IPS-18a (cell line): ENCODE measurements around the gene PRR7.

ENCODE experiments used
- H3K27ac ChIP-seq: one replicate; pipeline ENCODE4 v1.5.1; 2013; ENCODE audit warnings: low read length
- H3K27me3 ChIP-seq: one replicate; pipeline ENCODE4 v1.6.1; 2013; ENCODE audit warnings: mild to moderate bottlenecking, low read length; ENCODE audit not compliant: control insufficient read depth, insufficient read depth
- H3K36me3 ChIP-seq: one replicate; pipeline ENCODE4 v1.6.1; 2013; ENCODE audit warnings: low read depth, low read length; ENCODE audit not compliant: control insufficient read depth
- H3K4me1 ChIP-seq: one replicate; pipeline ENCODE4 v1.6.1; 2013; ENCODE audit warnings: low read depth, low read length; ENCODE audit not compliant: control insufficient read depth
- H3K4me3 ChIP-seq: one replicate; pipeline ENCODE4 v1.5.1; 2013; ENCODE audit warnings: low read length
- H3K9ac ChIP-seq: one replicate; pipeline ENCODE4 v1.6.1; 2013; ENCODE audit warnings: mild to moderate bottlenecking, low read length, moderate library complexity
- H3K9me3 ChIP-seq: one replicate; pipeline ENCODE4 v1.6.1; 2013; ENCODE audit warnings: low read depth, low read length; ENCODE audit not compliant: control insufficient read depth

Gene PRR7

DNA sequence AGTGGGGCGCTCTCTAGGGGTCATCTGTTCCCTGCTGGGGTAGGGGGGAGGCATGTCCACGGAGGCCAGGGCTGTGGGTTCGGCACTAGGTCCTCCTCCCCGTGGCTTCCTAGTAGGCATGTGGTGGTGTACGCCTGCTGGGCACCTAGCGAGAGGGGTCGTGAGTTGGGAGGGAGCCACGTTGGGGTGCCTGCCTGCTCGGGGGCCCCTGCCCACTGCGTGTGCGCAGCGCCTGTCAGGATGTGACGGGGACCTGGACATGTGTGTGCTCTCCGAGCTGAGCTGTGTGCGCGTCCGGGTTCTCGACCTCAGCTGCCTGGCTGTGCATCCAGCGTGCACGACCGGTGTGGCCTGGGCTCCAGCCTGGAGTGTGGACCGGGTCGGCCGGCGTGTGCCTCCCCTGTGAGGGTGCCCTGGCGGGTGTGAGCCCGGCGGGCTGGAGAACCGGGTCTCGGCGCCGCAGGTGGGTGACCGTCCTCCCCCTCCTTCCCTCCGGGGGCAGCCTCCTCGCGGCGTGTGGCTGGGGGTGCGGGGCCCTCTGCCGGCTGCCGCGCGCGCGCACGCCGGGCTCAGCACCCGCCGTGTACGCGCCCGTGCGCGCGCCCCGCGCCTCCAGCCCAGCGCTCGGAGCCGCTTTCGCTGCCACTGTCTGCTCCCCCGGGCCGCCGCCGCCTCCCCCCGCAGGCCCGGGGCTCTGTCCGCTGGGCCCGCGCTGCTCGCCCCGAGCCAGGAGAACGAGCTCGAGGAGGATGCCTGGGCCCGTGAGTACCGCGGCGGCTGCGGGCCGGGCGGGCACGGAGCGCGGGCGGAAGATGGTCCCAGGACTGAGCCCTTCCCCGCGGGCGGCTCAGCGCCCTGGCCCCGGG lies at the start of gene PRR7:
TSS of gene PRR7 (plus strand) at position 615 of the 866 bp plus-strand sequence. CDS start 8,254 bp downstream, outside the sequence.
- Histone ChIP-seq H3K27ac (no peak within 1 kb of the TSS), H3K4me1 (peaks cover 14% of the 10 kb centered on the region), H3K36me3 (no peaks in the 10 kb centered on the region), H3K27me3 (peaks cover 26% of the 10 kb centered on the region), H3K4me3 (peak within 1 kb of the TSS; percentile 62), H3K9me3 (no peaks in the 10 kb centered on the region), H3K9ac (peak within 1 kb of the TSS; percentile 69)

DNA sequence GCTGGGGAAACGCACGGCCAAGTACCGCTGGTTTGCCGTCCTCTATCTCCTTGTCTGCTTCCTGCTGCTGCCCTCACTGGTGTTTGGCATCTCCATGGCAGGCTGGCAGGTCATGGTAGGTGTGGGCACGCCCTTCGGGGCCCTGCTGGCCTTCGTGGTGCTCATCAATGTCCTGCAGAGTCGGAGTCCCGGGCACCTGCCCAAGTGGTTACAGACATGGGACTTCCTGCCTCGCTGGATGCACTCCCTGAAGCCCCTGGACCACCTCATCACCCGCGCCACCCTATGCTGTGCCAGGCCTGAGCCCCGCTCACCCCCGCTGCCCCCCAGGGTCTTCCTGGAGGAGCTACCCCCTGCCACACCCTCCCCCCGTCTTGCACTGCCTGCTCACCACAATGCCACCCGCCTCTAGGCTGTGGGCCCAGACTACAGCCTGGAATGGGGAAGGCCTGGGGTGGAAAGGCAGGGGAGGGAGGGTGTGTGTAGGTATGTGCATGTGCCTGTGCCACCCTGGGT lies 48.7 kb upstream of the PRR7 start:
- no peaks in the 10 kb centered on the region for H3K36me3 ChIP-seq
- no peak overlapping the region for H3K4me3 ChIP-seq
- H3K9ac ChIP-seq: no peak overlapping the region
- no peaks in the 10 kb centered on the region for H3K9me3 ChIP-seq
- H3K27me3 ChIP-seq: peaks cover 24% of the 10 kb centered on the region
- H3K27ac ChIP-seq: no peak overlapping the region
- peaks cover 8% of the 10 kb centered on the region for H3K4me1 ChIP-seq

DNA sequence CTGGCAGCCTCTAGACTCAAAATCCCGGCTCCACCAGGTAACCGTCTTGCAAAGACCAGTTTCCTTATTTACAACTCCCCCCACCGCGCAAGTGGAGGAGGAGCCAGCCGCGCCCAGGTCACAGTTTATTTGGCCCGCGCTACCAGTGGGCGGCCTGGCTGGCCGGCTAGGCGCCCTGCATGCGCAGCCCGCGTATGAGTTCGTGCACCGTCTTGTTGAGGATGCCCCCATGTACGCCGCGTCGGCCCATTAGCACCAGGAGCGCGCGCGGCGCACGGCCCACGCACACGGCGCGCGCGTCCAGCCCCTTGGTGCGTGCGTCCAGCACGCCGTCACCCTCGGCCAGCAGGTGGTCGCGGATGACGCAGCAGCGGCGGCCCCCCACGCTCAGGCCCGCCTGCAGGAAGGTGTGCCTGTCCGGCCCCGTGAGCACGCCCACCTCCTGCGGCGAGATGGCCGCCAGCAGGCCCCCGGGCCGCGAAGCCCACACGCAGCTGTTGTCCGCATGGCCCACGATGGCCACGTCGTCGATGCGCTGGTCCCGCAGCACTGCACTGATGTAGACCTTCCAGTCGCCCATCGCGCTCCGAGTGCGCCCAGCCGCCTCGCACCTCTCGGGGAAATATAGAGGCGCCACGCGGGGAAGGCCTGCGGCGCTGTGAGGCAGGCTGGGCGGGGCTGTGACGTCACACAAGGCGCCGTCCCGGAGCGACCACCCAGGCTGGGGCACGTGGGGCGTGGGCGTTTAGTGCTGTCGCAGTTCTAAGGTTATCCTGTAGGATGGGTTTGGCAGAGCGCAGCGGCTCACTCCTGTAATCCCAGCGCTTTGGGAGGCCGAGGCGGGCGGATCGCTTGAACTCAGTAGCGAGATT lies 46.4 kb upstream of the PRR7 start, which contains the start of gene PFN3:
TSS of gene PFN3 (minus strand) at position 665 of the 872 bp plus-strand sequence. CDS start at position 580, 85 bp downstream.
- Histone ChIP-seq H3K27ac (no peak within 1 kb of the TSS), H3K9ac (no peak within 1 kb of the TSS), H3K36me3 (no peaks in the 10 kb centered on the region), H3K27me3 (peaks cover 47% of the 10 kb centered on the region), H3K9me3 (no peaks in the 10 kb centered on the region), H3K4me1 (peaks cover 10% of the 10 kb centered on the region), H3K4me3 (no peak within 1 kb of the TSS)

- Histone ChIP-seq H3K27me3 (peaks cover 69% of the 10 kb centered on the region), H3K4me1 (peaks cover 10% of the 10 kb centered on the region), H3K4me3 (peak overlapping the region; percentile 51), H3K9ac (no peak overlapping the region), H3K9me3 (no peaks in the 10 kb centered on the region), H3K36me3 (no peaks in the 10 kb centered on the region), H3K27ac (no peak overlapping the region)
Observed at GRCh38 chr5:177402271-177403043, 44.2 kb upstream of the PRR7 start.

GRCh38 chr5:177403102-177403791 lies 43.4 kb upstream of the PRR7 start:
- no peak overlapping the region for H3K9ac ChIP-seq
- H3K9me3 ChIP-seq: no peaks in the 10 kb centered on the region
- H3K4me1 ChIP-seq: peaks cover 10% of the 10 kb centered on the region
- H3K27ac ChIP-seq: no peak overlapping the region
- peaks cover 73% of the 10 kb centered on the region for H3K27me3 ChIP-seq
- H3K36me3 ChIP-seq: no peaks in the 10 kb centered on the region
- peak overlapping the region; percentile 51 for H3K4me3 ChIP-seq

GRCh38 chr5:177403792-177404640 lies 42.6 kb upstream of the PRR7 start:
- Histone ChIP-seq H3K4me1 (peaks cover 10% of the 10 kb centered on the region), H3K27ac (no peak overlapping the region), H3K9ac (no peak overlapping the region), H3K4me3 (peak overlapping the region; percentile 51), H3K36me3 (no peaks in the 10 kb centered on the region), H3K27me3 (peaks cover 80% of the 10 kb centered on the region), H3K9me3 (no peaks in the 10 kb centered on the region)

DNA sequence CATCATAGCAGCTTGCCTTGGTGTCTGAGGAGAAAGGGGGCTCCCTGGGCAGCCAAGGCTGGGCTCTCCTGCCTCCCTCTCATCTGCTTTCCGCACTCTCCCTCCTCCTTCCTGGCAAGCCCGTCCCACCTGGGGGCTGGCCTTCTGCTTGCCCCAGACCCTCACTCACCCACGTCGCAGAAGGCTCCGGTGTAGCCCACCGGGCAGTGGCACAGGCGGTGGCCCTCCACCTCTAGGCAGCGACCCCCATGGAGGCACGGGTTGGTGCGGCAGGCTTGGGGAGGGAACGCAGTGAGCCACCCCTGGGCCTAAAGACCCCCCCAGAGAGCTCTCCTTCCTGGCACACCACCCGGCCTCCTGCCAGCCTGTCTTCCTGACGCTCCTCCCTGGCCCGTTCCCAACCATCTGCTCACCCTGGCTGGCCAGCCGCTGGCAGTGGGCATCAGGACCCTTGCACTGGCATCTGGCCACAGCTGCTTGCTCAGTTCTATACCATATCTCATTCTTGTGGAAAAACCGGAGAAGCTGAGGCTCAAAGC lies 41.9 kb upstream of the PRR7 start:
- peaks cover 84% of the 10 kb centered on the region for H3K27me3 ChIP-seq

GRCh38 chr5:177405312-177405711 lies 41.3 kb upstream of the PRR7 start:
- Histone ChIP-seq H3K9ac (no peak overlapping the region), H3K27ac (no peak overlapping the region), H3K4me1 (peaks cover 10% of the 10 kb centered on the region), H3K4me3 (no peak overlapping the region), H3K36me3 (no peaks in the 10 kb centered on the region), H3K9me3 (no peaks in the 10 kb centered on the region), H3K27me3 (peaks cover 84% of the 10 kb centered on the region)

More for the DNA sequence above, 41.9 kb upstream of the PRR7 start:
- no peak overlapping the region for H3K27ac ChIP-seq
- peak overlapping the region; percentile 51 for H3K4me3 ChIP-seq
- H3K9ac ChIP-seq: no peak overlapping the region
- H3K4me1 ChIP-seq: peaks cover 10% of the 10 kb centered on the region
- H3K9me3 ChIP-seq: no peaks in the 10 kb centered on the region
- no peaks in the 10 kb centered on the region for H3K36me3 ChIP-seq

- no peak overlapping the region for H3K27ac ChIP-seq
- H3K36me3 ChIP-seq: no peaks in the 10 kb centered on the region
- peaks cover 81% of the 10 kb centered on the region for H3K27me3 ChIP-seq
- no peak overlapping the region for H3K4me3 ChIP-seq
- peaks cover 10% of the 10 kb centered on the region for H3K4me1 ChIP-seq
- H3K9me3 ChIP-seq: no peaks in the 10 kb centered on the region
- H3K9ac ChIP-seq: no peak overlapping the region
Observed at GRCh38 chr5:177405805-177406204, 40.8 kb upstream of the PRR7 start.
